ENCODE measurements around the gene GPT2. TPM values are rescaled to one million over a fixed set of nuclear protein-coding genes. Genes with fewer than 3 reads are reported as not detected.

The GPT2 gene
- total RNA-seq, 4 donors from 2014 or later = 5.5 to 19.2 (median 13.2) TPM

DNA sequence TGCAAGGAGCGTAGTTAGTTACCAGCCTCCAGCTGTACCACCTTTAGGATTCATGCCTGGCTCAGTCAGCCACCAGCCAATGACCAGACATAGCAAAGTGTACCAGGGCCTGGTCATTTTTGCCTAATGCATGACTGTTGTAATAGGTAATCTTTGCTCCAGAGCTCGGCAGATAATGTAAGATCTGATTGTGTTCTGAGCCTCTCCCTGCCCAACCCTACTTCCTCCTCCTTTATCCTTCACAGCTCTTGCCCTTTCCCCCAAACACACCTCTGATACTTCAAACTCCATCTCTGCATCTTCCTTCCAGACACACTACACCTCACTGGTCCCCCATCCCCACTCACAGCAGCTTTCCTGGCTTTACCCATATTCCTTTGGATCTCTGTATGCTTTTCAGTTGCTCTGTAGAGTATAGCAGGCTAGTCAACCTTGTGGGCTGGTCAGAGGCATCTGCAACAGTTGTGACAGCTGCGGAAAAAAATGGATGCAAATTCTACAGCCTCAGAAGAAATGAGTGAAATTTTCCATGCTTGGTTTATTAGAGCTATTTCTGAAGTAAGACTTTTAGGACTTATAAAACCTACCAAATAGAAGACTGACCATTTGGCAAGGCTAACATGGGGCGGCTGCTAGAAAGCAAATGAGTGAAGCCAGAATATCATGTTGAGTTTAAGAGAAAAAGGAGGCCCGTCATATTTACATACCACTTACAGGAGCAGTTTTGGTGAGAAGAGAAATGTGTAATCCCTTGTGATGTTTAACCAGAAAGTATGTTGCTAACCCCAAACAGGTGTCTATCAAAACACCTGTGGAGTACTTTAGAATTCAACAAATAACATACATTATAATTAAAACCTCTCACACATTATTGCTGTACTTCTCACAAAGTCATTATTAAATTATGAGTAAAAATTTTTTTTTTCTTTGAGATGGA, 33.3 kb upstream of the GPT2 start:
- 80 to 83% methylated on average over 5 of the region's 5 CpGs for WGBS, 2 donors

DNA sequence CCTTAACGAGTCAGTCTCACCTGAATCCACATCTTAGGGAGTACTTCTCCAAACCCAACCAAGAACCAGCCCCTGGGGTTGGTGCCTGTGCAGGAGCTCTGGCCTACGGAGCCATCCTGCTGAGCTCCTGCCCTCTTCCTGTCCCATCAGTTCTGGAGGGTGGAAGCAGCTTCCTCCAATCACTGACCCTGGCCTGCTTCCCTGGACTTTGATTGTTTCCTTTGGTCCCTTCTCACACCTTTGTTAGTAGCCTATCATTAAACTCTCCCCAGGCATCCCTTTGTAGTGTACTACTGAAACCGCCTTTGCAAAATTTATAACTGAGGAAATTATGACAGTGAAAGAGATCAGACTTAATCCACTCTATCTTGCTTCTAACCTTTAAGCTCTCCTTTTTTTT, 32.0 kb upstream of the GPT2 start:
- H3K36me3 ChIP-seq = no peaks in the 10 kb centered on the region
- intact Hi-C loops (cut with DNase I) = loop anchor here (2.0 to 5.0 kb wide), 2 partner anchors 57 to 75 kb away; no protein-coding TSS in a partner anchor
- no peak overlapping the region for H3K27ac ChIP-seq
- TF ChIP-seq, protein P1, sequence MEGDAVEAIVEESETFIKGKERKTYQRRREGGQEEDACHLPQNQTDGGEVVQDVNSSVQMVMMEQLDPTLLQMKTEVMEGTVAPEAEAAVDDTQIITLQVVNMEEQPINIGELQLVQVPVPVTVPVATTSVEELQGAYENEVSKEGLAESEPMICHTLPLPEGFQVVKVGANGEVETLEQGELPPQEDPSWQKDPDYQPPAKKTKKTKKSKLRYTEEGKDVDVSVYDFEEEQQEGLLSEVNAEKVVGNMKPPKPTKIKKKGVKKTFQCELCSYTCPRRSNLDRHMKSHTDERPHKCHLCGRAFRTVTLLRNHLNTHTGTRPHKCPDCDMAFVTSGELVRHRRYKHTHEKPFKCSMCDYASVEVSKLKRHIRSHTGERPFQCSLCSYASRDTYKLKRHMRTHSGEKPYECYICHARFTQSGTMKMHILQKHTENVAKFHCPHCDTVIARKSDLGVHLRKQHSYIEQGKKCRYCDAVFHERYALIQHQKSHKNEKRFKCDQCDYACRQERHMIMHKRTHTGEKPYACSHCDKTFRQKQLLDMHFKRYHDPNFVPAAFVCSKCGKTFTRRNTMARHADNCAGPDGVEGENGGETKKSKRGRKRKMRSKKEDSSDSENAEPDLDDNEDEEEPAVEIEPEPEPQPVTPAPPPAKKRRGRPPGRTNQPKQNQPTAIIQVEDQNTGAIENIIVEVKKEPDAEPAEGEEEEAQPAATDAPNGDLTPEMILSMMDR (IDR thresholded peaks at IDR 0.05) = no peak
- no peak for TF ChIP-seq POLR2A (IDR thresholded peaks at IDR 0.05)
- H3K9me3 ChIP-seq = no peaks in the 10 kb centered on the region
- WGBS, 2 donors = 64 to 68% methylated on average over 3 of the region's 3 CpGs
- H3K4me3 ChIP-seq (replicated peaks in 1 of 3) = no peak overlapping the region
- DNase-seq = no peak
- H3K27me3 ChIP-seq = no peaks in the 10 kb centered on the region
- H3K4me1 ChIP-seq = no peaks in the 10 kb centered on the region

More for the DNA sequence above, 33.3 kb upstream of the GPT2 start:
- no peak for TF ChIP-seq POLR2A (IDR thresholded peaks at IDR 0.05)
- TF ChIP-seq, protein P1 (IDR thresholded peaks at IDR 0.05) = no peak
- H3K9me3 ChIP-seq = no peaks in the 10 kb centered on the region
- H3K4me3 ChIP-seq (replicated peaks in 1 of 3) = no peak overlapping the region
- no peak overlapping the region for H3K27ac ChIP-seq
- no peaks in the 10 kb centered on the region for H3K36me3 ChIP-seq
- no peaks in the 10 kb centered on the region for H3K4me1 ChIP-seq
- no peaks in the 10 kb centered on the region for H3K27me3 ChIP-seq
- no peak for DNase-seq
- intact Hi-C loops (cut with DNase I) = loop anchor here (5.0 kb wide), 1 partner anchor 76 kb away; no protein-coding TSS in a partner anchor

DNA sequence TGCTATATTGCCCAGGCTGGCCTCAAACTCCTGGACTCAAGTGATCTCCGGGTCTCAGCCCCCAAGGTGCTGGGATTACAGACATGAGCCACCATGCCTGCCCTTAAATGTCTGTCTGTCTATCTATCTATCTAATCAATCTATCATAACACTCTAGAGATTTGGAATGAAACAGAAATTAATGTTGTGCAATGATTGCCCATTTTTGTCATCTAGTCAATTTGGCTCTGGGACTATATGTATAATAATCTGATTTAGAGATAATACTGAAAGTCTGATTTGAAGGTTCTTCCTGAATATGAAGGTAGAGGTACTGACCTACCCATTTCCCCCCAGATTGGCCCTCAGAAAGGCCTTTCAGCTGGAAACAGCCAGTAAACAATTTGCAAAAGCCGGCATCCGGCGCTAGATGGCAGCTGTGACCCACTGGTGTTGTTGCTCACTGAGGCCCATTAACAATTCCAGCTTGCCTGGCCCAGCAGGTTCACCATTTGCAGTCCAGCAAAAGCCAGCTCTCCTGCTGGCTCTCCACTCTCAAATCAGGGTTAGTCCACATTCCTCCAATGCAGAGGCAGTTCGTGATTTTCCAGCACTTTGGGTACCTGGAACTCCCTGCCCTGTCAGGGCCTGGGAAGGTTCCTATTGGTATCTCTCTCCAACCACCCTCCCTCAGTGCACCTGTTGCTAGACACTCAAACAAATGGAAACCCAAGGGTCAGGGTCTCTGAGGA, 30.3 kb upstream of the GPT2 start:
- intact Hi-C loops (cut with DNase I) = loop anchor here (2.0 to 5.0 kb wide), 2 partner anchors 55 to 73 kb away; no protein-coding TSS in a partner anchor
- Histone ChIP-seq H3K4me3 (replicated peaks in 1 of 3) (no peak overlapping the region), H3K4me1 (no peaks in the 10 kb centered on the region), H3K36me3 (no peaks in the 10 kb centered on the region), H3K27ac (no peak overlapping the region), H3K27me3 (no peaks in the 10 kb centered on the region), H3K9me3 (no peaks in the 10 kb centered on the region)
- TF ChIP-seq POLR2A (IDR thresholded peaks at IDR 0.05) = peak in 1 of 2 donors; percentile 4
- TF ChIP-seq, protein P1 (IDR thresholded peaks at IDR 0.05) = peak; percentile 44 to 94 (median 79)
- peak; percentile 84 to 89 for DNase-seq
- 15 to 17% methylated on average over 5 of the region's 5 CpGs for WGBS, 2 donors

DNA sequence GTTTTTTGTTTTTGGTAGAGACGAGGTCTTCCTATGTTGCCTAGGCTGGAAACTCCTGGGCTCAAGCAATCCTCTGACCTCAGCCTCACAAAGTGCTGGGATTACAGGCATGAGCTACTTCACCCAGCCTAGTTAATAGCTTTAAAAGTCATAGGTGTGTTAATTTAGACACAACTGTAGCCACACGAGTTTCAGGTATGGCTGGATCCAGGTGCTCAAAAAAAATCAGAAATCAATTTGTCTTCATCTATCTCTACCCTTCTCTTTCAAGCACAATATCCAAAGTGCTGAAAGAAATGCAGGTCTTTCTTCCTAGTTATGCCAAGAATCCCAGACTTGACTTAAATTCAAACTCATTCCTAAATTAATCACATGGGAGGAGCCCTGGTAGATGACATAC, 29.3 kb upstream of the GPT2 start:
- intact Hi-C loops (cut with DNase I) = loop anchor here (5.0 kb wide), 1 partner anchor 72 kb away; no protein-coding TSS in a partner anchor
- no peaks in the 10 kb centered on the region for H3K9me3 ChIP-seq
- H3K4me1 ChIP-seq = no peaks in the 10 kb centered on the region
- H3K4me3 ChIP-seq (replicated peaks in 1 of 3) = no peak overlapping the region
- TF ChIP-seq POLR2A (IDR thresholded peaks at IDR 0.05) = no peak
- TF ChIP-seq, protein P1 (IDR thresholded peaks at IDR 0.05) = no peak
- no peaks in the 10 kb centered on the region for H3K27me3 ChIP-seq
- no peaks in the 10 kb centered on the region for H3K36me3 ChIP-seq
- H3K27ac ChIP-seq = no peak overlapping the region
- DNase-seq = no peak
- WGBS, 2 donors = 97 to 98% methylated on average over 2 of the region's 2 CpGs
